ENCODE data around the gene DPEP3. TPM values are rescaled to one million over a fixed set of nuclear protein-coding genes. Genes with fewer than 3 reads are reported as not detected.
"Not testable (repeated sequence)": the region's sequence is repeated elsewhere in the genome, so short reads cannot be mapped to it uniquely, and the experiment has no call there.

DPEP3 gene
- polyA plus RNA-seq, 1 donor (not counting 4 experiments of a cell fraction or from before 2014, with no cell fraction given) = not detected

- no peak overlapping the region for H3K4me2 ChIP-seq (ENCODE audit: control insufficient read depth, extremely low read depth, insufficient read depth, low read depth, low read length)
- peaks cover 3% of the 10 kb centered on the region for H3K9me1 ChIP-seq (ENCODE audit: control insufficient read depth, extremely low read depth, insufficient read depth, low read length)
- no peak for TF ChIP-seq EZH2 (IDR thresholded peaks at IDR 0.05; ENCODE audit: low read length)
- no peak for TF ChIP-seq CTCF (optimal IDR thresholded peaks at IDR 0.05 in 1 of 3, IDR thresholded peaks at IDR 0.05 in 1 of 3, conservative IDR thresholded peaks at IDR 0.05 in 1 of 3; ENCODE audit: extremely low read depth in 1 of 3, insufficient read depth in 2 of 3, low read length in 3 of 3)
Measured at GRCh38 chr16:67939507-67940445, 40.5 kb downstream of the DPEP3 start.

GRCh38 chr16:67937713-67938112, 42.6 kb downstream of the DPEP3 start:
- peaks cover 14 to 24% of the 10 kb centered on the region in 2 experiments for H3K36me3 ChIP-seq (ENCODE audit: control insufficient read depth in 2 of 2, extremely low read depth in 1 of 2, insufficient read depth in 2 of 2, low read length in 2 of 2)
- FAIRE-seq; H4K20me1 ChIP-seq (ENCODE audit: control insufficient read depth, extremely low read depth, insufficient read depth, low read length); H3K27me3 ChIP-seq (ENCODE audit: control insufficient read depth, extremely low read depth, insufficient read depth, low read length); dilution Hi-C loops (cut with MboI; ENCODE audit: extremely low pct_ligation_motif_present, low sequenced_read_pairs); H2AFZ ChIP-seq (ENCODE audit: control insufficient read depth, low read length); H3K4me3 ChIP-seq (ENCODE audit: control insufficient read depth in 2 of 3, extremely low read depth in 1 of 3, insufficient read depth in 2 of 3, low read depth in 1 of 3, low read length in 3 of 3); H3K9me3 ChIP-seq (ENCODE audit: control insufficient read depth, low read depth, low read length); H3K79me2 ChIP-seq (ENCODE audit: control insufficient read depth, insufficient read depth, low read length); DNase-seq (ENCODE audit: low read depth, low spot score); H3K9me1 ChIP-seq (ENCODE audit: control insufficient read depth, extremely low read depth, insufficient read depth, low read length); H3K27ac ChIP-seq (ENCODE audit: control insufficient read depth, insufficient read depth, low read length); H3K9ac ChIP-seq (ENCODE audit: control insufficient read depth, extremely low read depth, insufficient read depth, low read length): not testable (repeated sequence)
- peak overlapping the region; percentile 63 for H3K4me2 ChIP-seq (ENCODE audit: control insufficient read depth, extremely low read depth, insufficient read depth, low read depth, low read length)
- peaks cover 27% of the 10 kb centered on the region for H3K4me1 ChIP-seq (ENCODE audit: control insufficient read depth, extremely low read depth, insufficient read depth, low read length)

More at GRCh38 chr16:67939507-67940445, 40.5 kb downstream of the DPEP3 start:
- DNase-seq (ENCODE audit: low read depth, low spot score) (no peak), FAIRE-seq (no peak)
- H3K4me3 ChIP-seq (ENCODE audit: control insufficient read depth in 2 of 3, extremely low read depth in 1 of 3, insufficient read depth in 2 of 3, low read depth in 1 of 3, low read length in 3 of 3) = no peak overlapping the region
- H3K36me3 ChIP-seq (ENCODE audit: control insufficient read depth in 2 of 2, extremely low read depth in 1 of 2, insufficient read depth in 2 of 2, low read length in 2 of 2) = peaks cover 29 to 34% of the 10 kb centered on the region in 2 experiments
- dilution Hi-C loops (cut with MboI; ENCODE audit: extremely low pct_ligation_motif_present, low sequenced_read_pairs) = no loop called here
- no peak overlapping the region for H3K27ac ChIP-seq (ENCODE audit: control insufficient read depth, insufficient read depth, low read length)
- H4K20me1 ChIP-seq (ENCODE audit: control insufficient read depth, extremely low read depth, insufficient read depth, low read length) = no peaks in the 10 kb centered on the region
- H3K27me3 ChIP-seq (ENCODE audit: control insufficient read depth, extremely low read depth, insufficient read depth, low read length) = no peaks in the 10 kb centered on the region
- no peak overlapping the region for H3K9ac ChIP-seq (ENCODE audit: control insufficient read depth, extremely low read depth, insufficient read depth, low read length)
- peaks cover 14% of the 10 kb centered on the region for H3K4me1 ChIP-seq (ENCODE audit: control insufficient read depth, extremely low read depth, insufficient read depth, low read length)
- H3K9me3 ChIP-seq (ENCODE audit: control insufficient read depth, low read depth, low read length) = no peaks in the 10 kb centered on the region
- peaks cover 10% of the 10 kb centered on the region for H3K79me2 ChIP-seq (ENCODE audit: control insufficient read depth, insufficient read depth, low read length)
- H2AFZ ChIP-seq (ENCODE audit: control insufficient read depth, low read length) = no peak overlapping the region

Data from keratinocyte (primary cell).